Measurements from ENCODE around the gene P2RY2.

P2RY2 gene

GRCh38 chr11:73187854-73188253 is 30.2 kb upstream of the P2RY2 start:
- Histone ChIP-seq H4K20me1 (ENCODE audit: control insufficient read depth, insufficient read depth, low read depth, low read length) (no peaks in the 10 kb centered on the region), H3K27me3 (ENCODE audit: control insufficient read depth, low read length) (no peaks in the 10 kb centered on the region), H3K9me2 (replicated peaks; ENCODE audit: control insufficient read depth, low read length) (no peaks in the 10 kb centered on the region), H3K4me3 (ENCODE audit: low read length) (no peak overlapping the region), H3K4me1 (ENCODE audit: control insufficient read depth, low read length) (peaks cover 19% of the 10 kb centered on the region), H3K4me2 (ENCODE audit: low read length) (no peak overlapping the region), H3K36me3 (ENCODE audit: control insufficient read depth, low read length) (no peaks in the 10 kb centered on the region), H3K27ac (ENCODE audit: low read depth, low read length) (no peak overlapping the region), H3K9me3 (ENCODE audit: control insufficient read depth, insufficient read depth, low read length) (no peaks in the 10 kb centered on the region), H3F3A (ENCODE audit: control insufficient read depth, insufficient read depth) (no peaks in the 10 kb centered on the region), H3K79me2 (ENCODE audit: control insufficient read depth, low read length) (no peaks in the 10 kb centered on the region)
- TF ChIP-seq EZH2phosphoT487 (IDR thresholded peaks at IDR 0.05; ENCODE audit: borderline replicate concordance, low read length) = no peak
- TF ChIP-seq, protein P1, sequence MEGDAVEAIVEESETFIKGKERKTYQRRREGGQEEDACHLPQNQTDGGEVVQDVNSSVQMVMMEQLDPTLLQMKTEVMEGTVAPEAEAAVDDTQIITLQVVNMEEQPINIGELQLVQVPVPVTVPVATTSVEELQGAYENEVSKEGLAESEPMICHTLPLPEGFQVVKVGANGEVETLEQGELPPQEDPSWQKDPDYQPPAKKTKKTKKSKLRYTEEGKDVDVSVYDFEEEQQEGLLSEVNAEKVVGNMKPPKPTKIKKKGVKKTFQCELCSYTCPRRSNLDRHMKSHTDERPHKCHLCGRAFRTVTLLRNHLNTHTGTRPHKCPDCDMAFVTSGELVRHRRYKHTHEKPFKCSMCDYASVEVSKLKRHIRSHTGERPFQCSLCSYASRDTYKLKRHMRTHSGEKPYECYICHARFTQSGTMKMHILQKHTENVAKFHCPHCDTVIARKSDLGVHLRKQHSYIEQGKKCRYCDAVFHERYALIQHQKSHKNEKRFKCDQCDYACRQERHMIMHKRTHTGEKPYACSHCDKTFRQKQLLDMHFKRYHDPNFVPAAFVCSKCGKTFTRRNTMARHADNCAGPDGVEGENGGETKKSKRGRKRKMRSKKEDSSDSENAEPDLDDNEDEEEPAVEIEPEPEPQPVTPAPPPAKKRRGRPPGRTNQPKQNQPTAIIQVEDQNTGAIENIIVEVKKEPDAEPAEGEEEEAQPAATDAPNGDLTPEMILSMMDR (IDR thresholded peaks at IDR 0.05; ENCODE audit: low read depth, low read length, poor library complexity, severe bottlenecking) = no peak

- no peaks in the 10 kb centered on the region; the same call in 1 of the 2 replicates for H3K27me3 ChIP-seq (ENCODE audit: control insufficient read depth, low read length)
- H3K9me3 ChIP-seq (ENCODE audit: control insufficient read depth, insufficient read depth, low read length) = no peaks in the 10 kb centered on the region
- H4K20me1 ChIP-seq (ENCODE audit: control insufficient read depth, insufficient read depth, low read depth, low read length) = no peaks in the 10 kb centered on the region
- no peaks in the 10 kb centered on the region for H3K9me2 ChIP-seq (replicated peaks; ENCODE audit: control insufficient read depth, low read length)
- no peak overlapping the region for H3K4me3 ChIP-seq (ENCODE audit: low read length)
- no peak overlapping the region for H3K4me2 ChIP-seq (ENCODE audit: low read length)
- no peaks in the 10 kb centered on the region for H3K79me2 ChIP-seq (ENCODE audit: control insufficient read depth, low read length)
- no peaks in the 10 kb centered on the region for H3F3A ChIP-seq (ENCODE audit: control insufficient read depth, insufficient read depth)
- H3K27ac ChIP-seq (ENCODE audit: low read depth, low read length) = no peak overlapping the region
- TF ChIP-seq, protein P1 (IDR thresholded peaks at IDR 0.05; ENCODE audit: low read depth, low read length, poor library complexity, severe bottlenecking) = no peak
- TF ChIP-seq EZH2phosphoT487 (IDR thresholded peaks at IDR 0.05; ENCODE audit: borderline replicate concordance, low read length) = no peak
- no peaks in the 10 kb centered on the region for H3K36me3 ChIP-seq (ENCODE audit: control insufficient read depth, low read length)
- peaks cover 19% of the 10 kb centered on the region for H3K4me1 ChIP-seq (ENCODE audit: control insufficient read depth, low read length)
These were observed 29.8 kb upstream of the P2RY2 start for GRCh38 chr11:73188301-73188700.

GRCh38 chr11:73189315-73189714 is 28.8 kb upstream of the P2RY2 start:
- Histone ChIP-seq H3K9me3 (ENCODE audit: control insufficient read depth, insufficient read depth, low read length) (no peaks in the 10 kb centered on the region), H3K4me1 (ENCODE audit: control insufficient read depth, low read length) (peaks cover 19% of the 10 kb centered on the region), H3K36me3 (ENCODE audit: control insufficient read depth, low read length) (no peaks in the 10 kb centered on the region), H3K9me2 (replicated peaks; ENCODE audit: control insufficient read depth, low read length) (no peaks in the 10 kb centered on the region), H3K4me3 (ENCODE audit: low read length) (no peak overlapping the region), H3K79me2 (ENCODE audit: control insufficient read depth, low read length) (no peaks in the 10 kb centered on the region), H4K20me1 (ENCODE audit: control insufficient read depth, insufficient read depth, low read depth, low read length) (no peaks in the 10 kb centered on the region), H3K4me2 (ENCODE audit: low read length) (peak overlapping the region; percentile 22), H3F3A (ENCODE audit: control insufficient read depth, insufficient read depth) (no peaks in the 10 kb centered on the region), H3K27ac (ENCODE audit: low read depth, low read length) (no peak overlapping the region), H3K27me3 (ENCODE audit: control insufficient read depth, low read length) (peaks cover 5% of the 10 kb centered on the region; the same call in 1 of the 2 replicates)
- TF ChIP-seq, protein P1 (IDR thresholded peaks at IDR 0.05; ENCODE audit: low read depth, low read length, poor library complexity, severe bottlenecking) = no peak
- no peak for TF ChIP-seq EZH2phosphoT487 (IDR thresholded peaks at IDR 0.05; ENCODE audit: borderline replicate concordance, low read length)

Data from DOHH2 (cell line).